DOHH2 (cell line): ENCODE measurements around the gene TRIAP1.

Experiments
- EZH2phosphoT487 ChIP-seq: fragments of 200-600 bp; sonication (generic); IDR thresholded peaks from 2 replicates; pipeline ENCODE4 v1.6.1; 2017; ENCODE audit warnings: borderline replicate concordance, mild to moderate bottlenecking, antibody characterized with exemption, low read length, moderate library complexity, mixed read lengths
- TF ChIP-seq, protein P1 (sequence below): fragments of 200-600 bp; sonication (generic); IDR thresholded peaks from one replicate; pipeline ENCODE4 v1.5.1; 2014; ENCODE audit warnings: antibody characterized with exemption, mild to moderate bottlenecking, low read depth, low read length; ENCODE audit not compliant: poor library complexity, severe bottlenecking

DNA sequence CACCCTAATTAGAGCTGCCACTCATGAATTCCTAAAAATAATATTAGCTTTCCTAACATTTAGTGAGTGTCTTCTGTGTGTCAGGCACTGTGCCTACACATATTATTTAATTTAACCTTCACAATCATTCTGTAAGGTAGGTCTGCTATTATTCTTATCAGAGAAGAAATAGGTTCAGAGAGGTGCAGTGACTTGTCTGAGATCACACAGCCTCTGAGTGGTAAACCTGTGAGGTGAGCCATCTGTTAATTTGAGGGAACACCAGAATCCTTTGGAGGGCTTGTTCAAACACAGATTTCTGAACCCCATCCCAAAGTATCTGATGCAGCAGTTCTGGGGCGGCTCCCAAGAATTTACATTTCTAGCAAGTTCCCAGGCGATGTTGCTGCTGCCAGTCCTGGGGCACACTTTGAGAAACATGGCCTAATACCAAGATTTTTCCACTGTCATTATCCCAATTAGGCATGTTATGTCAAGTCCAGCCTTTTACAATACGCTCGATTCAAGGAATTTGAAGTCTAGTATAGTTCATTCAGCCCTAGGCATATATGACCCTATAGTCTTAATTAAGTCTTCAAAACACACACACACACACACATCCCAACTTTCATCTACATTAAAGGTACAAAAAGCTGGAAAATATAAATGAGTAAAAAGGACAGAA is 28.1 kb downstream of the TRIAP1 start:
- TF ChIP-seq, protein P1, sequence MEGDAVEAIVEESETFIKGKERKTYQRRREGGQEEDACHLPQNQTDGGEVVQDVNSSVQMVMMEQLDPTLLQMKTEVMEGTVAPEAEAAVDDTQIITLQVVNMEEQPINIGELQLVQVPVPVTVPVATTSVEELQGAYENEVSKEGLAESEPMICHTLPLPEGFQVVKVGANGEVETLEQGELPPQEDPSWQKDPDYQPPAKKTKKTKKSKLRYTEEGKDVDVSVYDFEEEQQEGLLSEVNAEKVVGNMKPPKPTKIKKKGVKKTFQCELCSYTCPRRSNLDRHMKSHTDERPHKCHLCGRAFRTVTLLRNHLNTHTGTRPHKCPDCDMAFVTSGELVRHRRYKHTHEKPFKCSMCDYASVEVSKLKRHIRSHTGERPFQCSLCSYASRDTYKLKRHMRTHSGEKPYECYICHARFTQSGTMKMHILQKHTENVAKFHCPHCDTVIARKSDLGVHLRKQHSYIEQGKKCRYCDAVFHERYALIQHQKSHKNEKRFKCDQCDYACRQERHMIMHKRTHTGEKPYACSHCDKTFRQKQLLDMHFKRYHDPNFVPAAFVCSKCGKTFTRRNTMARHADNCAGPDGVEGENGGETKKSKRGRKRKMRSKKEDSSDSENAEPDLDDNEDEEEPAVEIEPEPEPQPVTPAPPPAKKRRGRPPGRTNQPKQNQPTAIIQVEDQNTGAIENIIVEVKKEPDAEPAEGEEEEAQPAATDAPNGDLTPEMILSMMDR: no peak
- no peak for TF ChIP-seq EZH2phosphoT487
